ENCODE data around the gene GLRA1. TPM values are rescaled to one million over a fixed set of nuclear protein-coding genes. Genes with fewer than 3 reads are reported as not detected.

Gene GLRA1
- total RNA-seq, 1 donor from 2014 or later, result 0.39 TPM

GRCh38 chr5:151886546-151887275 is 37.9 kb downstream of the GLRA1 start:
- DNase-seq (ENCODE audit: extremely low spot score, unreplicated experiment), result no peak
- H3K4me1 Mint-ChIP-seq (ENCODE audit: unreplicated experiment), result peaks cover 4% of the 10 kb centered on the region
- no peak for TF ChIP-seq CTCF (conservative IDR thresholded peaks at IDR 0.05)
- H3K9me3 Mint-ChIP-seq, result no peaks in the 10 kb centered on the region
- no peaks in the 10 kb centered on the region for H3K27me3 Mint-ChIP-seq
- no peak overlapping the region for H3K27ac Mint-ChIP-seq
- no peaks in the 10 kb centered on the region for H3K36me3 Mint-ChIP-seq
- no peak overlapping the region for H3K4me3 Mint-ChIP-seq

GRCh38 chr5:151885138-151885908 is 39.3 kb downstream of the GLRA1 start:
- no peaks in the 10 kb centered on the region for H3K27me3 Mint-ChIP-seq
- no peak overlapping the region for H3K4me3 Mint-ChIP-seq
- H3K36me3 Mint-ChIP-seq, result no peaks in the 10 kb centered on the region
- no peaks in the 10 kb centered on the region for H3K9me3 Mint-ChIP-seq
- no peak for DNase-seq (ENCODE audit: extremely low spot score, unreplicated experiment)
- no peaks in the 10 kb centered on the region for H3K4me1 Mint-ChIP-seq (ENCODE audit: unreplicated experiment)
- H3K27ac Mint-ChIP-seq, result no peak overlapping the region
- no peak for TF ChIP-seq CTCF (conservative IDR thresholded peaks at IDR 0.05)

- H3K9me3 Mint-ChIP-seq, result no peaks in the 10 kb centered on the region
- H3K27me3 Mint-ChIP-seq, result no peaks in the 10 kb centered on the region
- H3K4me1 Mint-ChIP-seq (ENCODE audit: unreplicated experiment), result no peaks in the 10 kb centered on the region
- H3K36me3 Mint-ChIP-seq, result no peaks in the 10 kb centered on the region
- no peak for DNase-seq (ENCODE audit: extremely low spot score, unreplicated experiment)
- no peak overlapping the region for H3K4me3 Mint-ChIP-seq
- no peak overlapping the region for H3K27ac Mint-ChIP-seq
- no peak for TF ChIP-seq CTCF (conservative IDR thresholded peaks at IDR 0.05)
Observed at GRCh38 chr5:151881621-151882225, 42.9 kb downstream of the GLRA1 start.

- Mint-ChIP-seq H3K4me3 (no peak overlapping the region), H3K27me3 (no peaks in the 10 kb centered on the region), H3K36me3 (no peaks in the 10 kb centered on the region), H3K9me3 (no peaks in the 10 kb centered on the region), H3K27ac (no peak overlapping the region), H3K4me1 (ENCODE audit: unreplicated experiment) (no peaks in the 10 kb centered on the region)
- TF ChIP-seq CTCF (conservative IDR thresholded peaks at IDR 0.05), result no peak
- no peak for DNase-seq (ENCODE audit: extremely low spot score, unreplicated experiment)
Observed at GRCh38 chr5:151880324-151880723, 44.3 kb downstream of the GLRA1 start.

GRCh38 chr5:151873701-151874100 is 51.0 kb downstream of the GLRA1 start:
- DNase-seq (ENCODE audit: extremely low spot score, unreplicated experiment), result no peak
- H3K4me1 Mint-ChIP-seq (ENCODE audit: unreplicated experiment), result no peaks in the 10 kb centered on the region
- H3K4me3 Mint-ChIP-seq, result no peak overlapping the region
- no peaks in the 10 kb centered on the region for H3K9me3 Mint-ChIP-seq
- H3K27me3 Mint-ChIP-seq, result no peaks in the 10 kb centered on the region
- TF ChIP-seq CTCF (conservative IDR thresholded peaks at IDR 0.05), result no peak
- H3K27ac Mint-ChIP-seq, result no peak overlapping the region
- no peaks in the 10 kb centered on the region for H3K36me3 Mint-ChIP-seq

All from type B pancreatic cell (in vitro differentiated cells).